ENCODE results near the gene N4BP2L1.

GRCh38 chr13:32472194-32472621 lies 44.3 kb upstream of the N4BP2L1 start:
- TF ChIP-seq CTCF (conservative IDR thresholded peaks at IDR 0.05; ENCODE audit: low read length), result no peak
- no peak for TF ChIP-seq EZH2phosphoT487 (IDR thresholded peaks at IDR 0.05; ENCODE audit: borderline replicate concordance, low read depth, low read length)

All from OCI-LY7 (cell line).